ENCODE results near the gene LGALS7. TPM values are rescaled to one million over a fixed set of nuclear protein-coding genes. Genes with fewer than 3 reads are reported as not detected.

Gene LGALS7
- total RNA-seq, 1 experiment from 2014 or later, result not detected

GRCh38 chr19:38737921-38738737, 35.2 kb downstream of the LGALS7 start:
- Histone ChIP-seq H3K36me3 (ENCODE audit: control insufficient read depth, insufficient read depth, low read length) (no peaks in the 10 kb centered on the region), H3K9me3 (no peaks in the 10 kb centered on the region), H3K4me1 (peaks cover 24% of the 10 kb centered on the region), H3K4me3 (ENCODE audit: low read depth, low read length) (peak overlapping the region; percentile 54), H3K27me3 (replicated peaks; ENCODE audit: control insufficient read depth, insufficient read depth, low read length) (no peaks in the 10 kb centered on the region)
- Mint-ChIP-seq H3K4me1 (ENCODE audit: low read depth, unreplicated experiment) (peaks cover 13% of the 10 kb centered on the region), H3K9me3 (ENCODE audit: unreplicated experiment) (no peaks in the 10 kb centered on the region), H3K27me3 (ENCODE audit: insufficient read depth, unreplicated experiment) (no peaks in the 10 kb centered on the region), H3K4me3 (ENCODE audit: unreplicated experiment) (peak overlapping the region; percentile 72), H3K27ac (ENCODE audit: unreplicated experiment) (peak overlapping the region; percentile 33), H3K36me3 (ENCODE audit: insufficient read depth, unreplicated experiment) (peaks cover 45% of the 10 kb centered on the region)
- TSS peak; percentile 48 for BruUV-seq (replicated peaks)
- CTCF ChIA-PET, result interaction anchor here (0.9 to 1.2 kb wide), 2 partner anchors 10 to 84 kb away, joined by 3 to 4 read pairs; no protein-coding TSS in a partner anchor
- DNase-seq, result no peak
- POLR2A ChIA-PET, result interaction anchor here (1.1 to 2.5 kb wide), 2 partner anchors 94 to 101 kb away, joined by 3 to 9 read pairs; partner anchors contain the start of gene ECH1
- TF ChIP-seq, protein P1, sequence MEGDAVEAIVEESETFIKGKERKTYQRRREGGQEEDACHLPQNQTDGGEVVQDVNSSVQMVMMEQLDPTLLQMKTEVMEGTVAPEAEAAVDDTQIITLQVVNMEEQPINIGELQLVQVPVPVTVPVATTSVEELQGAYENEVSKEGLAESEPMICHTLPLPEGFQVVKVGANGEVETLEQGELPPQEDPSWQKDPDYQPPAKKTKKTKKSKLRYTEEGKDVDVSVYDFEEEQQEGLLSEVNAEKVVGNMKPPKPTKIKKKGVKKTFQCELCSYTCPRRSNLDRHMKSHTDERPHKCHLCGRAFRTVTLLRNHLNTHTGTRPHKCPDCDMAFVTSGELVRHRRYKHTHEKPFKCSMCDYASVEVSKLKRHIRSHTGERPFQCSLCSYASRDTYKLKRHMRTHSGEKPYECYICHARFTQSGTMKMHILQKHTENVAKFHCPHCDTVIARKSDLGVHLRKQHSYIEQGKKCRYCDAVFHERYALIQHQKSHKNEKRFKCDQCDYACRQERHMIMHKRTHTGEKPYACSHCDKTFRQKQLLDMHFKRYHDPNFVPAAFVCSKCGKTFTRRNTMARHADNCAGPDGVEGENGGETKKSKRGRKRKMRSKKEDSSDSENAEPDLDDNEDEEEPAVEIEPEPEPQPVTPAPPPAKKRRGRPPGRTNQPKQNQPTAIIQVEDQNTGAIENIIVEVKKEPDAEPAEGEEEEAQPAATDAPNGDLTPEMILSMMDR (IDR thresholded peaks at IDR 0.05; ENCODE audit: insufficient read depth in 1 of 2, low read depth in 1 of 2, low read length in 1 of 2, severe bottlenecking in 1 of 2, unreplicated experiment in 1 of 2), result no peak
- intact Hi-C loops (cut with micrococcal nuclease; ENCODE audit: unreplicated experiment), result loop anchor here (1.0 to 10.0 kb wide), 4 partner anchors 99 to 193 kb away; partner anchors contain the start of genes MRPS12 and SARS2

DNA sequence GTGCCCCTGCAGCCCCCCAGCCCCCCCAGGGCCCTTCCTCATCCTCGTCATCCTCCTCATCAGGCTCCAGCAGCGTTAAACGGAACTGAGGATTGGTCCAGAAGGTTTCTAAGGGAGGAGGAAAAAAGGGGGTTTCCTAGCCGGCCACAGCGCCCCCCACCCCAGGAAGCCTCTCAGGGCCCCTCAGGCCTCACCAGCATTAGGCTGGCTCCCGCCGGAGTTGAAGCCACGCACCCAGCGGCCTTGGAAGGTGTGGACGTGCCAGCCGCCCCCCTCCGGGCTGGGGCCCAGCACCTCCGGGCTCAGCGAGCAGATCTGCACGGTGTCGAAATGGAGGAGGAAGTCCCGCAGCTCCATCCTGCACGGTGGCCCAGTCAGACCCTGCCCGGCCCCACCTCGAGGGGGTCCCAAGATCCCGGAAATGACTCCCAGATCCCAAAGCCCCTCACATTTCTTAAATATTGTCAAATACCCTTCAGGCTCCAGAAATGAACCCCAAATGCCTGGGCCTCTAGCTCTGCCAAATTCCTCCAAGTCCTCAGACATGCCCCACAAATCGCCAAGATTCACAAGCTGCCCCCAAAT, 35.9 kb downstream of the LGALS7 start:
- H3K27me3 ChIP-seq (replicated peaks; ENCODE audit: control insufficient read depth, insufficient read depth, low read length), result no peaks in the 10 kb centered on the region
- TF ChIP-seq, protein P1 (IDR thresholded peaks at IDR 0.05; ENCODE audit: insufficient read depth in 1 of 2, low read depth in 1 of 2, low read length in 1 of 2, severe bottlenecking in 1 of 2, unreplicated experiment in 1 of 2), result peak in 1 of 2 experiments; percentile 9
- ChIA-PET CTCF (interaction anchor here (0.6 to 1.2 kb wide), 3 partner anchors 11 to 333 kb away, joined by 3 to 6 read pairs (median 4); no protein-coding TSS in a partner anchor), POLR2A (interaction anchor here (1.1 to 2.5 kb wide), 3 partner anchors 85 to 101 kb away, joined by 3 to 9 read pairs (median 6); partner anchors contain the start of gene ECH1)
- DNase-seq, result no peak
- no peaks in the 10 kb centered on the region for H3K9me3 ChIP-seq
- H3K4me3 Mint-ChIP-seq (ENCODE audit: unreplicated experiment), result peak overlapping the region; percentile 72
- BruUV-seq (replicated peaks), result no TSS peak
- H3K4me1 Mint-ChIP-seq (ENCODE audit: low read depth, unreplicated experiment), result peaks cover 20% of the 10 kb centered on the region
- peak overlapping the region; percentile 54 for H3K4me3 ChIP-seq (ENCODE audit: low read depth, low read length)
- peaks cover 52% of the 10 kb centered on the region for H3K36me3 Mint-ChIP-seq (ENCODE audit: insufficient read depth, unreplicated experiment)
- H3K9me3 Mint-ChIP-seq (ENCODE audit: unreplicated experiment), result no peaks in the 10 kb centered on the region
- intact Hi-C loops (cut with micrococcal nuclease; ENCODE audit: unreplicated experiment), result loop anchor here (1.0 to 10.0 kb wide), 4 partner anchors 100 to 193 kb away; partner anchors contain the start of genes MRPS12 and SARS2
- H3K27ac Mint-ChIP-seq (ENCODE audit: unreplicated experiment), result peak overlapping the region; percentile 33
- peaks cover 24% of the 10 kb centered on the region for H3K4me1 ChIP-seq
- no peaks in the 10 kb centered on the region for H3K27me3 Mint-ChIP-seq (ENCODE audit: insufficient read depth, unreplicated experiment)
- H3K36me3 ChIP-seq (ENCODE audit: control insufficient read depth, insufficient read depth, low read length), result no peaks in the 10 kb centered on the region
